CMK (cell line): ENCODE results near the gene SASH1.
"Not testable (repeated sequence)": the region's sequence is repeated elsewhere in the genome, so short reads cannot be mapped to it uniquely, and the experiment has no call there.

ENCODE experiments used
- DNase-seq: peaks from one replicate; pipeline ENCODE4 v3.0.0-alpha.2; 2010; ENCODE audit warnings: low read depth

Gene SASH1

GRCh38 chr6:148551226-148551625 lies 208.6 kb downstream of the SASH1 start:
- DNase-seq = no peak

GRCh38 chr6:148556410-148556809 lies 213.8 kb downstream of the SASH1 start:
- no peak for DNase-seq

- DNase-seq = no peak
Observed at GRCh38 chr6:148557796-148558321, 215.2 kb downstream of the SASH1 start.

- DNase-seq = no peak
Observed at GRCh38 chr6:148559848-148560433, 217.3 kb downstream of the SASH1 start.

- DNase-seq = no peak
Observed at GRCh38 chr6:148561629-148562028, 219.0 kb downstream of the SASH1 start.

GRCh38 chr6:148563066-148563465 lies 220.4 kb downstream of the SASH1 start:
- DNase-seq = no peak

- DNase-seq = no peak
Observed at GRCh38 chr6:148564494-148565035, 221.9 kb downstream of the SASH1 start.

- DNase-seq = no peak
Observed at GRCh38 chr6:148565321-148565926, 222.8 kb downstream of the SASH1 start.

GRCh38 chr6:148565930-148566663 lies 223.5 kb downstream of the SASH1 start:
- no peak for DNase-seq

- DNase-seq = no peak
Observed at GRCh38 chr6:148566664-148567350, 224.2 kb downstream of the SASH1 start.

GRCh38 chr6:148570456-148570855 lies 227.8 kb downstream of the SASH1 start:
- no peak for DNase-seq

- no peak for DNase-seq
Observed at GRCh38 chr6:148572676-148573335, 230.2 kb downstream of the SASH1 start.

GRCh38 chr6:148573922-148574321 lies 231.3 kb downstream of the SASH1 start:
- DNase-seq = no peak

- peak; percentile 9 for DNase-seq
Observed at GRCh38 chr6:148577687-148578488, 235.2 kb downstream of the SASH1 start.

- DNase-seq = no peak
Observed at GRCh38 chr6:148578489-148578814, 235.8 kb downstream of the SASH1 start.

GRCh38 chr6:148578837-148579565 lies 236.4 kb downstream of the SASH1 start:
- DNase-seq = no peak

GRCh38 chr6:148580442-148580841 lies 237.8 kb downstream of the SASH1 start:
- DNase-seq = no peak

- DNase-seq = no peak
Observed at GRCh38 chr6:148583631-148584030, 241.0 kb downstream of the SASH1 start.

GRCh38 chr6:148585641-148586040 lies 243.0 kb downstream of the SASH1 start:
- not testable (repeated sequence) for DNase-seq

- DNase-seq = no peak
Observed at GRCh38 chr6:148590883-148591282, 248.2 kb downstream of the SASH1 start.
